Measurements from ENCODE around the gene FAM3B.

The FAM3B gene

DNA sequence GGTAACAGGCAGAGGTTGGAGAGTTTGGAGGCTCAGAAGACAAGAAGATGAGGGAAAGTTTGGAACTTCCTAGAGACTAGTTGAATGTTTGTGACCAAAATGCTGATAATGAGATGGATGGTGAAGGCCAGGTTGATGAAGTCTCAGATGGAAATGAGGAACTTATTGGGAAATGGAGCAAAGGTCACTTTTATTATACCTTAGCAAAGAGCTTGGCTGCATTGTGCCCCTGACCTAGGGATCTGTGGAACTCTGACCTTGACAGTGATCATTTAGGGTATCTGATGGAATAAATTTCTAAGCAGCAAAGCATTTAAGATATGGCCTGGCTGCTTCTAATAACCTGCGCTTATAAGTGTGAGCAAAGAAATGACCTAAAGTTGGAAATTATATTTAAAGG lies 17.2 kb downstream of the FAM3B start:
- Histone ChIP-seq H3K27me3 (ENCODE audit: control insufficient read depth, insufficient read depth, low read length) (no peaks in the 10 kb centered on the region), H3K4me3 (ENCODE audit: low read length) (no peak overlapping the region), H3K36me3 (ENCODE audit: control insufficient read depth, insufficient read depth, low read length) (no peaks in the 10 kb centered on the region), H3K4me1 (ENCODE audit: control insufficient read depth, insufficient read depth, low read length) (peaks cover 1% of the 10 kb centered on the region; the same call in 1 of the 2 replicates), H3K27ac (ENCODE audit: low read length) (no peak overlapping the region), H3K9me3 (ENCODE audit: control insufficient read depth, insufficient read depth, low read length) (no peaks in the 10 kb centered on the region)
- WGBS (ENCODE audit: insufficient coverage, insufficient read length): no CpG with 5 or more reads among the region's 1 CpG
- DNase-seq (ENCODE audit: low read depth, low spot score): no peak

DNA sequence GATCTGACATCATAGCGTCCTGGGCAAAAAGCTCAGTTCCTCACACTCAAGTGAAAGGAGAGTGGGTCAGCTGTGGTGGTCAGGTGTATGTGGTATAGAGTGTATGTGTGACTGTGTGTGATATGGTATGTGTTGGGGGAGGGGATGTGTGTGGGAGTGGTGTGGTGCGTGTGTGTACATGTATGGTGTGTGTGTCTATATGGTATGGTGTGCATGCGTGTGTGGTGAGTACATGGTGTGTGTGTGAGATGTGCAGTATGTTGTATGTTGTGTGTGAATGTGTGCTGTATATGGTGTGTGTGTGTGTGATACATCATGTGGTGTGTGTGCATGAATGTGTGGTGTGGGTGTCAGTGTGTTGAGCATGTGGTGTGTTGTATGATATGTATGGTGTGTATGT lies 20.9 kb downstream of the FAM3B start:
- no peaks in the 10 kb centered on the region for H3K27me3 ChIP-seq (ENCODE audit: control insufficient read depth, insufficient read depth, low read length)
- DNase-seq (ENCODE audit: low read depth, low spot score): no peak
- no peaks in the 10 kb centered on the region for H3K4me1 ChIP-seq (ENCODE audit: control insufficient read depth, insufficient read depth, low read length)
- no peak overlapping the region for H3K4me3 ChIP-seq (ENCODE audit: low read length)
- no peaks in the 10 kb centered on the region for H3K36me3 ChIP-seq (ENCODE audit: control insufficient read depth, insufficient read depth, low read length)
- no peaks in the 10 kb centered on the region for H3K9me3 ChIP-seq (ENCODE audit: control insufficient read depth, insufficient read depth, low read length)
- WGBS (ENCODE audit: insufficient coverage, insufficient read length): 100% methylated on average over 2 of the region's 3 CpGs
- H3K27ac ChIP-seq (ENCODE audit: low read length): no peak overlapping the region

DNA sequence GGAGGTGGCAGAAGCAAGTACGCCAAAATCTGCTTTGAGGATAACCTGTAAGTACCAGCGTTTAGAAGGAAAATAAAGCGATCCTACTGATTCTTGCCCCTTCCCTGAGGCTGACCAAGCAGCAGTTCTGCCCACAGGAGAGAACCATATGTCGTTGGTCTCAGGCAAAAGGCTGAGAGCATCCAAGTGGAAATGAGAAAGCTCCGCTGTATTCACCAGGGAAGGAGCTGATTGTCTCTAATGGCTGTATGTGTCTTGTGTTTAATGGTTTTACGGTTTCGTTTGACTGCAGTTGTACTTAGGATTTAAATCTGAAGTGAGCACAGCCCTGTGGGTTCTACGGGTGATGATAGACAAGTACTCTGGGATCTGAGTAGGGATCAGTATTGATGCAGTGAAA lies 21.9 kb downstream of the FAM3B start:
- WGBS (ENCODE audit: insufficient coverage, insufficient read length): no CpG with 5 or more reads among the region's 8 CpGs
- Histone ChIP-seq H3K4me1 (ENCODE audit: control insufficient read depth, insufficient read depth, low read length) (no peaks in the 10 kb centered on the region), H3K27me3 (ENCODE audit: control insufficient read depth, insufficient read depth, low read length) (no peaks in the 10 kb centered on the region), H3K27ac (ENCODE audit: low read length) (no peak overlapping the region), H3K36me3 (ENCODE audit: control insufficient read depth, insufficient read depth, low read length) (no peaks in the 10 kb centered on the region), H3K4me3 (ENCODE audit: low read length) (no peak overlapping the region), H3K9me3 (ENCODE audit: control insufficient read depth, insufficient read depth, low read length) (no peaks in the 10 kb centered on the region)
- no peak for DNase-seq (ENCODE audit: low read depth, low spot score)

DNA sequence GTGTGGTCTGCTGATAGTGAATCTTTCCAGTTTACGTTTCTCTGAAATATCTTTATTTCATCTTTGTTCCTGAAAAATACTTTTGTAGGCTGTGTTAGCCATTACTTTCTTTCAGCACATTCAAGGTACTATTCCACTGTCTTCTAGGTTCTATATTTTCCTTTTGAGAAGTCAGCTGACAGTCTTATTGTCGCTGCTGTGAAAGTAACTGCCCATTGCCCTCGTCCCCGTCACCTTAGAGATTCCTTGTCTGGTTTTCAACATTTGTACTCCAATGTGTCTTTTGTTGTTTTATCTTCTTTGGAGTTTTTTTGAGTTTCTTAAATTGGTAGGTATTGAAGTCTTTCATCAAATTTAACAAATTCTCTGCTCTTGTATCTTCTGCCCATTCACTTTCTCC lies 25.4 kb downstream of the FAM3B start:
- WGBS (ENCODE audit: insufficient coverage, insufficient read length): no CpG with 5 or more reads among the region's 4 CpGs
- Histone ChIP-seq H3K4me1 (ENCODE audit: control insufficient read depth, insufficient read depth, low read length) (no peaks in the 10 kb centered on the region), H3K9me3 (ENCODE audit: control insufficient read depth, insufficient read depth, low read length) (no peaks in the 10 kb centered on the region), H3K27me3 (ENCODE audit: control insufficient read depth, insufficient read depth, low read length) (no peaks in the 10 kb centered on the region), H3K4me3 (ENCODE audit: low read length) (no peak overlapping the region), H3K27ac (ENCODE audit: low read length) (no peak overlapping the region), H3K36me3 (ENCODE audit: control insufficient read depth, insufficient read depth, low read length) (no peaks in the 10 kb centered on the region)
- no peak for DNase-seq (ENCODE audit: low read depth, low spot score)

DNA sequence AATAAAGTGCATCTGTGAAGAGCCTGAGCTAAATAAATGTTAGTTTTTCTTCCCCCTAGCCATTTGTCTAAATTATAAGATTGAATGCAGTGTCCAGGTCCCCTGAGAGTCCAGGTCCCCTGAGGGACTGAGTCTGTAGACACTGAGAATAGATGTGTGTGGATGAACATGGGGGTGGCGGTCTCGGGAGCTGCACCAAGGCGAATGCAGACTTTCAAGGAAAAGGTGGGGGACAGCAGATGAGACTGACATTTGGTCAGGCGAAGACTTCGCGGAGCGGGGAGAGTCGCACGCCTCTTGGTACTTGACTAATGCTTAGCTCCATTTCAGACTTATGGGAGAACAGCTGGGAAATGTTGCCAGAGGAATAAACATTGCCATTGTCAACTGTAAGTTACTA lies 27.5 kb downstream of the FAM3B start:
- H3K36me3 ChIP-seq (ENCODE audit: control insufficient read depth, insufficient read depth, low read length): no peaks in the 10 kb centered on the region
- no peaks in the 10 kb centered on the region for H3K27me3 ChIP-seq (ENCODE audit: control insufficient read depth, insufficient read depth, low read length)
- no CpG with 5 or more reads among the region's 9 CpGs for WGBS (ENCODE audit: insufficient coverage, insufficient read length)
- DNase-seq (ENCODE audit: low read depth, low spot score): no peak
- H3K9me3 ChIP-seq (ENCODE audit: control insufficient read depth, insufficient read depth, low read length): no peaks in the 10 kb centered on the region
- H3K27ac ChIP-seq (ENCODE audit: low read length): no peak overlapping the region
- no peaks in the 10 kb centered on the region for H3K4me1 ChIP-seq (ENCODE audit: control insufficient read depth, insufficient read depth, low read length)
- H3K4me3 ChIP-seq (ENCODE audit: low read length): no peak overlapping the region

DNA sequence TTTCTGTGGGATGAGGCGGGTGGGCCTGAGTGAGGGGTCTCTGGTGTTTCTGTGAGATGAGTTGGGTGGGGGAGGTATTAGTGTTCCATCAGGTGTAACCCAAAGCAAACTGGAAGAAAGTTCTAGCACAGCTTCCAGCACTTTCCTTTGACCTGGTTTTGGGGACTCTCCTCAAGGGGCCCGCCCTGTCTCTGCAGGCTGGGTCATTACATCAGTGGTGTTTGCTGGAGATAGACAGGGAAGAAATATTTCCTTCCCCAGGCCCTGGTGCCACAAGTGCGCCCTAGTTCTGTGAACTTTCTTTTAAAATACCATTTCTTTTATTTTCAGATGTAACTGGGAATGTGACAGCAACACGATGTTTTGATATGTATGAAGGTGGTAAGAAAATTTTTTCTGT lies 28.8 kb downstream of the FAM3B start:
- Histone ChIP-seq H3K36me3 (ENCODE audit: control insufficient read depth, insufficient read depth, low read length) (no peaks in the 10 kb centered on the region), H3K4me1 (ENCODE audit: control insufficient read depth, insufficient read depth, low read length) (no peaks in the 10 kb centered on the region), H3K4me3 (ENCODE audit: low read length) (no peak overlapping the region), H3K27ac (ENCODE audit: low read length) (no peak overlapping the region), H3K27me3 (ENCODE audit: control insufficient read depth, insufficient read depth, low read length) (no peaks in the 10 kb centered on the region), H3K9me3 (ENCODE audit: control insufficient read depth, insufficient read depth, low read length) (no peaks in the 10 kb centered on the region)
- WGBS (ENCODE audit: insufficient coverage, insufficient read length): no CpG with 5 or more reads among the region's 4 CpGs
- no peak for DNase-seq (ENCODE audit: low read depth, low spot score)

DNA sequence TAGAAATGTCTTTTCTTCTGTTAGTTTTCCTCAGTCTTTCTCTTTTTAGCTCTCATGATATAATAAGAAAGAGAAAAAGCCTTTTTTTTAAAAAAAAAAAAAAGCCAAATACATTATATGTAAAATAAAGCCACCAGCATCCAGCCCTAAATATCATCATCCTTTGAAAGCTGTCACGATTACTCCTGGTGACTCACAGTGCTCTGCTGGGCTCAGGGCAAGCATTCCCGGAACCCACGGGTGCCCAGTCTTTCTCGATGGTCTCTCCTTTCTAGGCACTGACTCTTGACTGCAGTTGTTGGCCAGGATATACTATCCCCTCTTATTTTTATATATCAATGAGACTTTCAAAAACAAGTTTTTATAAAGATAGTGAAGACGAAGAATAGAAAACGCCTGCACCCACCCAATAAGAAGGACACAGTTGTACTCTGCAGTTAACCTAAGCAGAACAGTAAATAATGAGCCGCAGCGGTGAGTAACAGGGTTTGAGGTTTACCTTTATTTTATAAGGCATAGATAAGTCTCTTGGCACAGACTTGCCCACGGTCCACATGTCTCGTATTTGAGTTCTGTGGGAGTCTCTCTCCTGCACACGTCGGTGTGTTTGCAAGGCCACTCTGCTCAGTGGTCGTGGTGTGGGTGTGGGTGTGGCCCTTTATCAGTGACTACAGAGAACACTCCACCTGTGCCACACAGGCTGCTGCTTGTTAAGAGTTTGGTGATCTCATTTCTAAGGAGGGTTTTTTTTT lies 29.5 kb downstream of the FAM3B start:
- no peak overlapping the region for H3K27ac ChIP-seq (ENCODE audit: low read length)
- H3K9me3 ChIP-seq (ENCODE audit: control insufficient read depth, insufficient read depth, low read length): no peaks in the 10 kb centered on the region
- H3K27me3 ChIP-seq (ENCODE audit: control insufficient read depth, insufficient read depth, low read length): no peaks in the 10 kb centered on the region

DNA sequence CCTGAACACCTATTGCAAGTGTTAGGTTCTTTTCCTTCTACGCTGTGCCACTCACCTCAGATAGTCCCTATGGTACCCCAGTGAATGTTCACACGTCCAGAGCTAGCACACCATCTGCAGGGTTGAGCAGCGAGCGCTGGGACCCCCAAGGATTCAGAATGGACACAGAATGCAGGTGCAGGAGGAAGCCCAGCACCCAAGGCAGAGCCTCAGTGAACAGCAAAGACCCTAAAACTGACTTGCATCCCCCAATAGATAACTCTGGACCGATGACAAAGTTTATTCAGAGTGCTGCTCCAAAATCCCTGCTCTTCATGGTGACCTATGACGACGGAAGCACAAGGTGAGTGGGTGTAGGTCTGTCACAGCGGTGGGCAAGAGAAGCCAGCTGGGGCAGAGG lies 30.2 kb downstream of the FAM3B start:
- Histone ChIP-seq H3K27ac (ENCODE audit: low read length) (no peak overlapping the region), H3K27me3 (ENCODE audit: control insufficient read depth, insufficient read depth, low read length) (no peaks in the 10 kb centered on the region), H3K9me3 (ENCODE audit: control insufficient read depth, insufficient read depth, low read length) (no peaks in the 10 kb centered on the region), H3K36me3 (ENCODE audit: control insufficient read depth, insufficient read depth, low read length) (no peaks in the 10 kb centered on the region), H3K4me1 (ENCODE audit: control insufficient read depth, insufficient read depth, low read length) (no peaks in the 10 kb centered on the region), H3K4me3 (ENCODE audit: low read length) (no peak overlapping the region)
- WGBS (ENCODE audit: insufficient coverage, insufficient read length): no CpG with 5 or more reads among the region's 8 CpGs
- no peak for DNase-seq (ENCODE audit: low read depth, low spot score)

More for the DNA sequence above, 29.5 kb downstream of the FAM3B start:
- H3K36me3 ChIP-seq (ENCODE audit: control insufficient read depth, insufficient read depth, low read length): no peaks in the 10 kb centered on the region
- no peaks in the 10 kb centered on the region for H3K4me1 ChIP-seq (ENCODE audit: control insufficient read depth, insufficient read depth, low read length)
- WGBS (ENCODE audit: insufficient coverage, insufficient read length): no CpG with 5 or more reads among the region's 13 CpGs
- H3K4me3 ChIP-seq (ENCODE audit: low read length): no peak overlapping the region
- no peak for DNase-seq (ENCODE audit: low read depth, low spot score)

DNA sequence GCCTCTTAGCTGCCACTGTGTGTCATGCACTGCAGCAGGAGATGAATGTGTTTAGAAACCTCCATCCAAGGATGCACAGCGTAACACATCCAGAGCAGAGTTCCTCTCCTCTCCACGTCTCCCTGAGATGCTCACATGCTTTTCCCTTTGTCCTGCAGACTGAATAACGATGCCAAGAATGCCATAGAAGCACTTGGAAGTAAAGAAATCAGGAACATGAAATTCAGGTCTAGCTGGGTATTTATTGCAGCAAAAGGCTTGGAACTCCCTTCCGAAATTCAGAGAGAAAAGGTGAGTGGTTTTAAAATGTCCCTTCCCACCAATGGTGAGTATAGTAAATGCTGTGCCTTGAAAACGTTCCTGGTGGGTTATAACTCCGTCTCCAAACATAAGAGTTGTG lies 31.8 kb downstream of the FAM3B start:
- H3K27ac ChIP-seq (ENCODE audit: low read length): no peak overlapping the region
- no peak for DNase-seq (ENCODE audit: low read depth, low spot score)
- no peak overlapping the region for H3K4me3 ChIP-seq (ENCODE audit: low read length)
- H3K4me1 ChIP-seq (ENCODE audit: control insufficient read depth, insufficient read depth, low read length): no peaks in the 10 kb centered on the region
- WGBS (ENCODE audit: insufficient coverage, insufficient read length): no CpG with 5 or more reads among the region's 6 CpGs
- H3K36me3 ChIP-seq (ENCODE audit: control insufficient read depth, insufficient read depth, low read length): no peaks in the 10 kb centered on the region
- no peaks in the 10 kb centered on the region for H3K27me3 ChIP-seq (ENCODE audit: control insufficient read depth, insufficient read depth, low read length)
- H3K9me3 ChIP-seq (ENCODE audit: control insufficient read depth, insufficient read depth, low read length): no peaks in the 10 kb centered on the region

DNA sequence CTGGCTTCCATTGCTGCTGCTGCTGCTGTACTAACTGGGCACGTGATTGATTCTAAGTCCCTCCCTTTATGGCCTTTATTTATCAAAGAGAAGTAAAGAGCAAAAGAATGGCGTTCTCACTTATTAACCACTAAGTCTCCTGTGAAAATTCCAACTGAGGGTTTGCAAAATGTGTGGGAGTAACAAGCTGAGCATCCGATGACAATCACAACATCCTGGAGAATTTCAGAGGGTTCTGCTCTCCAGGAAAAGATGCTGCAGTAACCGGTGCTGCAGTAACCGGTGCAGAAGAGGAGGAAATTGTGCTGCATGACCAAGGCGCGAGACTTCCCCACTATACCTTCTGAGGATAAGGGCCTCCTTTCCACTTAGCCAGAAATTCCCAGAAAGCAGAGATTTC lies 32.5 kb downstream of the FAM3B start:
- DNase-seq (ENCODE audit: low read depth, low spot score): no peak
- no peaks in the 10 kb centered on the region for H3K36me3 ChIP-seq (ENCODE audit: control insufficient read depth, insufficient read depth, low read length)
- H3K27me3 ChIP-seq (ENCODE audit: control insufficient read depth, insufficient read depth, low read length): no peaks in the 10 kb centered on the region
- H3K4me1 ChIP-seq (ENCODE audit: control insufficient read depth, insufficient read depth, low read length): no peaks in the 10 kb centered on the region
- H3K4me3 ChIP-seq (ENCODE audit: low read length): no peak overlapping the region
- H3K27ac ChIP-seq (ENCODE audit: low read length): no peak overlapping the region
- H3K9me3 ChIP-seq (ENCODE audit: control insufficient read depth, insufficient read depth, low read length): no peaks in the 10 kb centered on the region
- no CpG with 5 or more reads among the region's 7 CpGs for WGBS (ENCODE audit: insufficient coverage, insufficient read length)
